ENCODE results near the gene SLC66A3.

Gene SLC66A3

GRCh38 chr2:11129598-11130449 is 25.4 kb upstream of the SLC66A3 start (continued):
- TF ChIP-seq CTCF (tag by site-specific recombination; IDR thresholded peaks at IDR 0.05): peak; percentile 78
- 0 out of 2 replicates have a peak, but pooled peaks have one; percentile 15 for TF ChIP-seq ZNF366 (tag by site-specific recombination; conservative IDR thresholded peaks at IDR 0.05)
- peak; percentile 98 for TF ChIP-seq ZBTB20 (tag by site-specific recombination; IDR thresholded peaks at IDR 0.05)
- peak; percentile 83 for TF ChIP-seq KLF9 (tag by site-specific recombination; IDR thresholded peaks at IDR 0.05; ENCODE audit: low read depth)
- 0 out of 2 replicates have a peak, but pooled peaks have one; percentile 43 for TF ChIP-seq ZBTB48 (tag by site-specific recombination; IDR thresholded peaks at IDR 0.05)
- TF ChIP-seq TRIM28 (IDR thresholded peaks at IDR 0.05; ENCODE audit: borderline replicate concordance, low read length): no peak
- TF ChIP-seq PRDM6 (tag by site-specific recombination; IDR thresholded peaks at IDR 0.05): no peak
- TF ChIP-seq ZNF501 (tag by site-specific recombination; IDR thresholded peaks at IDR 0.05): no peak
- TF ChIP-seq SP3 (tag by site-specific recombination; IDR thresholded peaks at IDR 0.05): peak; percentile 94
- TF ChIP-seq ZNF530 (tag by site-specific recombination; IDR thresholded peaks at IDR 0.05; ENCODE audit: low read depth): no peak
- 0 out of 2 replicates have a peak, but pooled peaks have one; percentile 18 for TF ChIP-seq ZNF341 (tag by site-specific recombination; IDR thresholded peaks at IDR 0.05; ENCODE audit: low read depth)
- no peak for TF ChIP-seq ZNF529 (tag by site-specific recombination; IDR thresholded peaks at IDR 0.05; ENCODE audit: insufficient replicate concordance)
- no peak for TF ChIP-seq ZNF585B (tag by site-specific recombination; IDR thresholded peaks at IDR 0.05)
- TF ChIP-seq ZNF416 (tag by site-specific recombination; IDR thresholded peaks at IDR 0.05): no peak
- TF ChIP-seq ZBTB26 (tag by site-specific recombination; optimal IDR thresholded peaks at IDR 0.05): peak; percentile 27
- TF ChIP-seq GLIS2 (tag by site-specific recombination; IDR thresholded peaks at IDR 0.05): peak; percentile 88
- TF ChIP-seq ZNF133 (tag by site-specific recombination; IDR thresholded peaks at IDR 0.05): no peak
- TF ChIP-seq ZNF248 (tag by site-specific recombination; IDR thresholded peaks at IDR 0.05): no peak
- no peak for TF ChIP-seq ZNF433 (tag by site-specific recombination; IDR thresholded peaks at IDR 0.05; ENCODE audit: low read depth)
- TF ChIP-seq KLF1 (tag by site-specific recombination; IDR thresholded peaks at IDR 0.05): peak; percentile 72
- TF ChIP-seq ZNF10 (tag by site-specific recombination; IDR thresholded peaks at IDR 0.05): no peak
- TF ChIP-seq ZNF24 (tag by site-specific recombination; IDR thresholded peaks at IDR 0.05): no peak
- peak; percentile 92 for TF ChIP-seq PRDM10 (tag by site-specific recombination; IDR thresholded peaks at IDR 0.05)
- TF ChIP-seq GLI4 (tag by site-specific recombination; IDR thresholded peaks at IDR 0.05): no peak
- TF ChIP-seq YY1 (tag by site-specific recombination; IDR thresholded peaks at IDR 0.05): no peak
